Left ventricle myocardium superior (tissue), 1 donor: Measurements from ENCODE around the gene RAD51. TPM values are rescaled to one million over a fixed set of nuclear protein-coding genes. Genes with fewer than 3 reads are reported as not detected.

Experiments used
- ATAC-seq: fragments of 200-7000 bp; cut with Tn5 transposase; one replicate; pipeline ENCODE4 v1.9.1; 2020; ENCODE audit warnings: mild to moderate bottlenecking, moderate library complexity
- DNase-seq: peaks from one replicate; pipeline ENCODE4 v3.0.0-alpha.2; 2020
- intact Hi-C: fragments of 100-400 bp; cut with micrococcal nuclease; formaldehyde crosslinking; loops from one replicate; pipeline ENCODE4 v1.11.0; 2022
- total RNA-seq: library from RNA; stranded (reverse); fragmentation: NEBNext Ultra II Directional; extraction: Animal tissue kit (Norgen Biotek cat#: 25700); gene quantifications from one replicate; pipeline ENCODE4 v1.2.1, GENCODE V29; 2021
- donor health status: DM: no; HTN: yes; CAD: no; lungs with severe emphysema.

RAD51 gene
- total RNA-seq, 1 donor from 2014 or later, result 1.5 TPM

DNA sequence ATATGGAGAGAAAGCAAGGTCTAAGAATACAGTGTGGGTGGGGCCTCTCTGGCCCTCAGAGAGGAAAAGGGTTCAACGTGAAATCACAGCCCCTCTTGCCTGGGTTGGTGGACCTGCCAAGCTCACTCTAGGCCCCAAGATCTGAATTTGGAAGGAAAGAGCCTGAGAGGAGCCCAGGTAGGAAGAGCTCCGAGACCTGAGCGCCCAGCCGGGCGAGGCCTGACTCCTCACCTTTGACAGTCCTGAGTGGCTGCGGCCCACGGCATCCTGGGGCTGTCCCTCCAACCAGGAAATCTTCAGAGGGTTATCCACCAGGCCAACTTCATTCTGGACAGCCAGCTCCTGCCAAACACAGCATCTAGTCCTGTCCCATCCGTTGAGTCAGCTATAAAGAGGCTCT lies 78.5 kb downstream of the RAD51 start:
- DNase-seq (no peak), ATAC-seq (no peak)
- intact Hi-C loops, result no loop called here

DNA sequence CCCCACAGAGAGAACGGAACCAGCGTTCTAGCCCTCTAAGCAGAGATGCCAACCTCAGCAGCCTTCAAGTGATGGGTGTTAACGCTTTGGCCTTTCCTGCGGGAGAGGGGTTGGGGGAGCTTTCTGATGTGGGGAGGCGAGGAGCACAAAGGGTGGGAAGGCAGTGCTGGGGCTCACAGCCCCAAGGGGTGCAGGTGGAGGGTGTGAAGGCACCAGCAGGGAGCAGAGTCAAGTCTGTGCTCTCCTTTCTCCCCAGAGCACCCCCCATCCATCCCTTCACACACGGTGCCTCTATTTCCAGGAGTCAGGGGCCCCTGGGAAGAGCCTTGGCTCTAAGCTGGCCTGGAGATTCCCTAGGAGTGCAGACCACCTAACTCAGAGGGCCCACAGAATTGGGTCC lies 78.9 kb downstream of the RAD51 start:
- intact Hi-C loops, result no loop called here
- ATAC-seq (no peak), DNase-seq (no peak)

DNA sequence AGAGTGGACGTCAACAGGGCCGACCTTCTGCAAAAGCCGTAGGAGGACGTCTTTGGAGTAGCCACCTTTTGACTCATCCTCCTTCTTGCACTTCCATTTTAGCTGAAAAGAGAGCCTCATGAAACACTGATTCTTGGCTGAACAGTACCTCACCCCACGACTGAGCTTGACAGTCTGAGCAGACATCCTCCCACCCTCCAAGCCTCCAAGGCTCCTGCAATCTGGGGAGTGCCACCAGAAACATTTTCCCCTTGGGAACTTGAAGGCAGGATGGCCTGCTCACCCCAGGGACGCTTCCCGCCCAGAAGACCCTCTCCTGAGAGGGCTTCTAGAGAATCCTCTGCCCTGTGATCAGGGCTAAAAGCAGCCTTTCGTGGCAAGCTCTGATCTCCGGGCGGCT lies 80.0 kb downstream of the RAD51 start:
- intact Hi-C loops, result no loop called here
- DNase-seq (no peak), ATAC-seq (no peak)

DNA sequence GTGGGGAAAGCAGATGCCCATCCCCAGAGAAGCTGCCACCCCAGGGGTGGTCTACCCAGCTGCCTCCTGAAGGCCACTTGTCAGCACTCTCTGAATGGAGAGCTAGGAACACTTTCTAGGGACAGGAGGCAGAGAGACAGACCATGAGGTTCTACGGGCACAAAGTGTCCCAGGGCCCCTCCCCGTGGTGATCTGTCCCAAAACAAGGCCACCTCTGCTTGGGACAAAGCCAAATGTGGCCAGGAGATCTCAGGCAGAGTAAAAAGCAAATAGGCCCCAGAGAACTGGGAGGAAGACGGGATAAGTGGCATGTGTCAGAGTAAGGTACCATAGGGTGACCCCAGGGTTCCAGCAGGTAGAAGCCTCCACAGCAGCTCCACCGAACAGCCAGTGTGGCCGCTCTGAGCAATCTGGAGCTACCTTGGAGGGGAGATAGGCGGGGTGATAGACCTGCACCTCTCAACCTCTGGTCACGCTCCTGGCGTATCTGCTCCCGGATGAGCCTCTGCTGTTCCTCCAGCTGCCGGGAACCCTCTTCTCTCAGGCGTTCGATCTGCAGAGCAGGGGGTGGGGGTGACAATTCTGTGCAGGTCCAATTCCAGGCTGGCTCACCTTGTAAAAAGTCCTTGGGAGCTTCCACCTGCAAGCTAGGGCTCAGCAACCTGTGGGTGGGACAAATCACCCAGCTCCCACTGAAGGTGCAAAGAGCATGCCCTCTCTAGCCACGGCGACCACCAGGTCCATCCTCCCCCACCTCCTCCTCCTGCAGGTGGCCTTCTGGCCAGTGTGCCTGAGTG lies 81.0 kb downstream of the RAD51 start:
- ATAC-seq (no peak), DNase-seq (no peak)
- intact Hi-C loops, result no loop called here

DNA sequence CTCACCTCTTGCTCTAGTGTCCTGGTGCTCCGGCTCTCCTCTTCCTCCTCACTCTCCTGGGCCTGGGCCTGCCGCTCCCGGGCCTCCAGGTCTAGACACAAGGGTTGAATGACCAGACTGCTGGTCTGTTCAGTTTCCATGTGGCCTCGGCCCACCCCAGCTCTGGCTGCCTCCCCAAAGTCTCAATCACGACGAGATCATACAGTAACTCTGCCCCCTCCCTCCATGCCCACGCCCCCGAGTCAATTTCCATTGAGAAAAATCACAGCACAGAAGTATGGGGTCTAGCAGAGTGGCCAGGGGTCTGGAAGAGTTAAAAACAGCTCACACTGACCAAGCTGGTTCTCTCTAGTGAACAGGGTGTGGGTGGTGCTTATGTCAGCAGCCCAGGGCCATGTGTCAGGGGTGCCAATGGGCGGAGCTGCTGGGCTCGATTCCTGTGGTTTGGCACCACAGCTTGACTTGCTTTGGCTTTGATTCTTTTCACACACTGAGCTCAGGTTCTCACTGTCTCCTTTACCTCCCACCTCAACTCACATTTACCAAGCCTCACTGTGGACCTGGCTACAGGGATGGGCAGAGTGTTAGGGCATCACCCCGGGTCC lies 81.7 kb downstream of the RAD51 start:
- DNase-seq, result no peak
- ATAC-seq, result no peak
- intact Hi-C loops, result no loop called here

Other genes with a start within 250 kb of the RAD51 start
- 6.0 TPM for gene CHST14, start 224.2 kb upstream of the RAD51 start, total RNA-seq
- gene CCDC32, start 130.1 kb upstream of the RAD51 start, total RNA-seq, result 17.5 TPM
- gene RPUSD2, start 125.9 kb upstream of the RAD51 start, total RNA-seq, result 11.4 TPM
- 0.89 TPM for gene KNL1, start 100.9 kb upstream of the RAD51 start, total RNA-seq
- gene RMDN3, start 60.1 kb downstream of the RAD51 start, total RNA-seq, result 17.9 TPM
- 5.6 TPM for gene GCHFR, start 68.9 kb downstream of the RAD51 start, total RNA-seq
- not detected for gene C15orf62, start 74.8 kb downstream of the RAD51 start, total RNA-seq
- gene ZFYVE19, start 111.9 kb downstream of the RAD51 start, total RNA-seq, result 30.9 TPM
- 16.2 TPM for gene DNAJC17, start 112.3 kb downstream of the RAD51 start, total RNA-seq
- not detected for gene PPP1R14D, start 133.5 kb downstream of the RAD51 start, total RNA-seq
- 1.0 TPM for gene SPINT1, start 148.9 kb downstream of the RAD51 start, total RNA-seq
- gene RHOV, start 179.1 kb downstream of the RAD51 start, total RNA-seq, result not detected
- gene VPS18, start 199.3 kb downstream of the RAD51 start, total RNA-seq, result 22.7 TPM
- 11.6 TPM for gene DLL4, start 234.2 kb downstream of the RAD51 start, total RNA-seq